GM21619 (cell line): ENCODE measurements around the gene RRBP1.

Source experiments
- ATAC-seq: cut with Tn5 transposase; IDR thresholded peaks from one replicate; pipeline ENCODE4 v1.9.1; 2021; ENCODE audit not compliant: unreplicated experiment

Gene RRBP1

DNA sequence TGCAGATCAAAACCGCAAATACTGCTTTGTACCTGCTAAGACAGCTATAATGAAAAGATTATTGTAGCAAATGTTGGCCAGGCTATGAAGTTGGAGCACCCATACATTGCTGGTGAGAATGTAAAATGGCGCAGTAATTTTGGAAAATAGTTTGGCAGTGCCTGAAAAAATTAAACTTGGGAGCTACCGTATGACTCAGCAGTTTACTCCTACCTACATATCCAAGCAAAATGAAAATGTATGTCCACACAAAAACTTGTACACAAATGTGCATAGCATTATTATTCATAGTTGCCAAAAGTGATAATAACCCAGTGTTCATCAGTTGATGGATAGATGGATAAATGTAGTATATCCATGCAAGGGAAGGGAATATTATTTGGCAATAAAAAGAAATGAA is 98.9 kb downstream of the RRBP1 start:
- no peak for ATAC-seq

DNA sequence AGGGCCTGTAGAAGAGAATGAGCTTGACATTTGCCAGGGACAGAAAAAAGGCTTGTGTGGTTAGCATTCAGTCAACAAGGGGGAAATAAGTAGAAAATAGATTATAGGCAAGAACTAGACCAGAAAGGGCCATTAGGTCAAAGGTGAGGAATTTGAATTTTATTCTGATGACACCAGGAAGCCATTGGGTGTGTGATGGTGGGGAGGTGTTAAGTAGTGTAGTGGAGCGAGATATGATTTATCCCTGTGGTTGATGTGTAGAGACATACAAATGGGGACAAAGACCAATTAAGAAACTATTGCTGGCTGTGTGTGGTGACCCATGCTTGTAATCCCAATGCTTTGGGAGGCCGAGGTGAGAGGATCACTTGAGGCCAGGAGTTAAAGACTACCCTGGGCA is 101.1 kb downstream of the RRBP1 start:
- no peak for ATAC-seq

DNA sequence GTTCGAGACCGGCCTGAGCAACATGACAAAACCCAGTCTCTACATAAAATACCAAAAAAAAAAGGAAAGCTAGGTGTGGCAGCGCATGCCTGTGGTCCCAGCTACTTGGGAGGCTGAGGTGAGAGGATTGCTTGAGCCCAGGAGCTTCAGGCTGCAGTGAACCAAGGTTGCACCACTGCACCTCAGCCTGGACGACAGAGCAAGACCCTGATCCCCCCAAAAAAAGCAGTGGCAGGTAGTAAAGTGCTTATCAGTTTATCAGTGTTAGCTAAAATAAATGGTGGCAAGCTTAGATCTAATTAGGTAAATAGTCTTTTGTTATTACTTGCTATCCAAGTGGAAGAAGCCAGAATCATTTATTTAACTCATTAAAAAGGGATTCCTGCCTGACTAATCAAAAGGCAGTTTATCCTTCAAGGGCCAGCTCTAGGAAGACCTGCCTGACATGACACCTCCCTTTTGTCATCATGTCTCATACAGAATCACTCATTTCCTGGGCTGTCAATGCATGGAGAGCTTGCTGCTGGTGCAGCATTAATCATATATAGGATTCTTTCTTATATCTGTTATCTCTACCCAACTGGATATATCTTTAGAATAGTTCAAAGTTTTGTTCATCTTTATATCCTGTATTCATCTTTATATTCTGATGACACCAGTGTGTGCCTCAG is 102.5 kb downstream of the RRBP1 start:
- no peak for ATAC-seq

DNA sequence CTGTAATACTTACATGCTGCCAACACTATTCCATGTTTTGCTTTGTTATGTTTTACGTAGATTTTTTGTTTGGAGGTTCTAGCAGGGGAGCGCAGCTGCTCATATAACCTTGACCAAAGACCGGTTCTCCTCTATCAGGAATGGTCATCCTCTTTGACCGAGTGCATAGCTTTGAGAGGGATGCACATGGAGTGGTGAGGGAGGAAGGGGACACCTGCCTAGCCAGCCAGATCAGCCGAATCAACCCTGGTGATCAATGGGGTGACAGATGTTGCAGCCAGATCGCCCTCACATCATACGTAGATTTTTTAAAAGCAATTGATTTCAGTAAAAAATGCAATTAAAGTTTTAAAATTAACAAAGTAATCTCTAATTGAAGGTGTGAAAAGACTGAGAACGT is 105.8 kb downstream of the RRBP1 start:
- ATAC-seq, result no peak

DNA sequence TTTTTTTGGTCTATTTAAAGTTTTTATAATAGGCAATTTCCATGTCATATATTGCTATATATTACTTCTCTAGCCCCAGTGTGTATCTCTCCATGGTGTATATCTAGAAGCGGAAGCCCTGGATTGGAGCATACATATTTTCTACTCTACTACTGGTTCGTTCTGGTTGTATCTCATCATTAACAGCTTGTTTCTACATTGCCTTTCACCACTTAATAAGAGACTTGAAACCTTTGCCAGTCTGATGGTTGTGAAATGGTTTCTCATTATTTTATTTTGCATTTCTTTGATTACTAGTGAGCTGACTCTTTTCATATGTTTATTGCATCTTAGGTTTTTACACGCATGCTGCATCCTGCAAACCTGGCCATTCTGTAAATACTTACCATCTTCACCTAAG is 108.6 kb downstream of the RRBP1 start:
- ATAC-seq, result no peak

DNA sequence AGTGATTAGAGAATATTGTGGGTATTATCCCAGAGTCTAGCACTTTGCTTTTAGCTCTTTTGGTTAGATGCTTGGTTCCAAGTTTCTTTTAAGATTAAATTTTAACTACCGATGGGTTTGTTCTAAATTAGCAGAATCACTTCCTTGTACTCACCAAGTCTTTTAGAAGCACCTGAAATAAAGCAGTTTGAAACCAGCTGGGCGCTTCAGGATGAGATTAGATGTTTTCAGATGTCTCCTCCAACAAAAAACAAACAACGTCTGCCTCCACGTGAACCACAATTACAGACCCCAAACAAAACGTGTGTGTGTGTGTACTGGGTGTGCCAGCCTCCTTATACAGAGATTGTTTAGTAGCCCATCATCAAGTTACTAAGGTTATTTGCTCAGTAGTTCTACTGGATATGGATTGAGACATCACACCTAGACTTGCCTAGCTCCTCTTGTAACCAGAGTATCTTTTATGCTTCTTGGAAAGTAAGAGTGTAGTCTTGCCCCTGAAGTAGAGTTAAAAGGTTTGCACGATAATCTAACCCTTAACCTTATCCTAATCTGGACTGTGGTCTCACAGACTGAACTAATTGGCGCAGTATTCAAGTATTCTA is 109.9 kb downstream of the RRBP1 start:
- ATAC-seq, result no peak

DNA sequence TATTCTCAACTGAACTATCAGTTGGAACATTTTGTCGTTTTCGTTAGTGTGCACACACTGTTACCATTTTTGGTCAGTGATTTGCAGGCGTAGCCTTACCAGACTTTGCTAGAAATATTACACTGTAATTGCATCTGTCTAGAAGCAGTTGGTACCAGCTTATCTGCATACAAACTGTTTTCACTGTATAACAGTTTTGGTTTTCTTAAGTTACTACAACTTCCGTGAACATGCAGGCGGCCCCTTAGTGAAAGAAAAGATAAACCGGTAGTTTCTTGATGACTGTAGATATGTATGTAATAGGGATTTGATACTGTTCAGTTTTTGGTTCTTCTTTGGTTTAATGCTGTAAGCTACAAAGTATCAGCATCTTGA is 110.9 kb downstream of the RRBP1 start:
- no peak for ATAC-seq

DNA sequence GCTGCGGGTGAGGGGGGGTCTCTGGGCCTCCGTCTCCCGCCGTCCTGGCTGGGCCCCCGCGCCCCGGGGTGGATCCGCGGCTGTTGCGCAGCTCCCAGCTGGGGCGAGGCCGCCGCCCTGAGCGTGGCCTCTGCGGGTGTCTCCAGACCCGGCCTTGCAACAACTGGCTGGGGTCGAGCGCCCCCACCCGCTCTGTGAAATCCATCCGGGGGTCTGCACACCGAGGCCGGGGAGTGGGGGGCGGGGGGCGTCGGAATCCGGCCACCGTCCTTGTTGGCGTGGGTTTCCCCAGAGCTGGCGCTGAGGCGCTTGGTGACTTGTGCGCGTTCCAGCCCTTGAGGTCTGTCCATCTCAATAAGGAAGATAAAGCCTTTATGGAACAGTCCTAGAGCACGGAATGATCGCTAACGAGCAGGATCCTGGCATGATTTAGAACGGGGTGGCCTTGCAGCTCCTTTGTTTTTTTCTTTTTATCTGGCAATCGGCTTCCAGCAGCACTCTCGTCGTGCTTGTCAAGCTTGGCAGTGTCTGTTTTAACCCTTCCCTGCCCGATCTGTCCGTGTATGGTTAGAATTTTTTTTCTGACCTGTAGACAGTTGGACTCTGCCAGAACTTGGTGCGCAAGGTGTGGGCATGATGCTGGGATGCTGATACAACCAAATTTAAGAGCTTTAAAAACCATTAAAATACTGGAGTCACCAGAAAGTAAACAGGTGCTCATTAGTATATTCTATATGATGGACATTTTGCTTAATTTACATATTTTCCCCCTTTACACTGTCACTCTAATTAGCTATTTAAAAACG is 111.5 kb downstream of the RRBP1 start:
- peak; percentile 42 for ATAC-seq

DNA sequence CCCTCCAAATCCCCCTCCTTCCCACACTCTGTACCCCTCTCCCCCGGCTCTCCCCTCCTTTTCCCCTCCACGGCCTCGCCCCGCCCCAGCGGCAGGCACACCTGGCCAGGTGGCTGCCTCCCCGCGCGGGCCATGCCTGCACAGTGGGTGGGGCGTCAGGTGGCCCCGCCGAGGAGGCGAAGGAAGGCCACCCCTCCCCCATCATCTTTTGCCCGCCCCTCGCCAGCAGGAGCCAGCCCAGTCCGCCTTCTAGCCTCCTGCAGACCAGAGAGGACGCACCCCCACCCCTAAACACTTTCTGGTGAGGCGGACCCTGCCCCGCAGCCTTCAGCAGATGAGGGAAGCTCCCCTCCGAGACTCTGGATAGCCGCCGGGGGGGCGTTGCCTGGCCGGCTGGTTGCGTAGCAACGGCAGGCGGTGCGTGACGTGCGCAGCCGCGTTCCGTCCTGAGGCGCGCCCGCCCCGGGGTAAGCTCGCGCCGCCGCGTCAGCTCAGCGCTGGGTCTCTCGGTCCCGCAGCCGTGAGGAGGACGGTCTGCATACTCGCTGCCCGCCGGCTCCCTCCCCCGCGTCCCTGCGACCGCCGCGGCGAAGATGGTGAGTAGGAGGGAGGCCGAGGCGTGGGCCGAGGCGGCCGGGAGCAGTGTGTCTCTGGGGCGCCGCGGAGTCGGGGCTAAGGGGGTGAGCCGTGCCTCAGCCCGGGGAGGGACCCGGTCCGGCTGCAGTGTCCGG is 112.3 kb downstream of the RRBP1 start, which contains the start of gene DSTN:
Gene DSTN (plus strand): TSS at position 460 of the 731 bp plus-strand sequence. CDS start 134 bp downstream, at position 594.
- ATAC-seq, result peak; percentile 90

DNA sequence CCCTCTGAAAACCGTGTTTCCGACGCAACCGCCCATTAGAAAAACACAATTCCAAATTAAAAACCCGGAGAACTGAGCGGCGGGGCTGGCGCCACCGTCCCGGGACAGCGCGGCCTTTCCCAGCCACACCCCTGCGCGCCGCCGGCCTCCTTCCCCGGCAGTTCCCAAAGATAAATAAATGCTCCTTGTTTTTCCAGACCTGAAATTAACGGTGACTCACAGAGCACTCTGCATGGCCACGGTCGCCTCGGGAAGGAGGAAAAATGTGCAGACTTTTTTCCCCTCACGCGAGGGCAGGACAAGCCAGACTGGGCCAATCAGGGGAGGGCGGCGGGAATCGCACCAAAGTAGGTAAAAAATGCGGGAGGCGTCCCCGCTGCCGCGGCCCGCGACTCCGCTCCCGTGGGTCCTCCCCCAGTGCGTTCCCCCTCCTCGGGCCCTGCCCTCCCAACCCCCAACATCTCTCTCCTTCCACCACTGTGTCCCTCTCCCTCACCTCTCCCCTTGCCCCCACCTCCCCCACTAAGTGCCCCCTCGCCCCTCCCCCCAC is 113.0 kb downstream of the RRBP1 start:
- no peak for ATAC-seq

DNA sequence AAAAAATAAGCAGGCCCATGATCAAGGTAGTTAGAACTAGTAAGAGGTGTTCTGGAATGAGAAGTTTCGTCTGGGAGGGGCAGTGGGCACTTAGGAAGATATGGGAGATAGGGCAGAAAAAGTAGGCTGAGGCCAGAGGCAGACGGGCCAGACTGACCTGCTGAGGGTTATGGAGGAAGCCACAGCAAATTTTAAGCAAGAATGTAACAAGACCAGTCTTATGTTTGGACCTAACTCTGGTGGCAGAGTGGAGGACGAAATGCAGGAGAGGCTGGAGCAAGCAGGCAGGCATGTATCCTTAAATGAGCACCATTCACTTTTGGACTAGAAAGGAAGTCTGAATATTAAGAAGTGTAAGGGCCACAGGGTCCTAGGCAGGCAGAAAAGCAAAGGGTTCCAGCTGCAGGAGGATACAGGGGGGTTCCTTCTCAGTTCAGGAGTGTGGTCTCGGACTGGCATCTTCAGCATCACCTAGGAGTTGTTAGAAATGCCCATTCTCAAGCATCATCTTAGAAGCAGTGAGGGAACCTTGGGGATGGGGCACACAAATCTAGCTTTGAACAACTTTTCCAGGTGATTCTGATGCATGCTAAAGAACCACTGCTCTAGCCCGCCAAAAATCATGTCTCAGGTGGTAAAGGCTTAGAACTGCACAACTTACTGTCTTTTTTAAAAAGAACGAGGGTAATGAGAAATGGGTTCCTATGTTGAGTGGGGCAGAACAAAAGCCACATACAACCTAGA is 113.8 kb downstream of the RRBP1 start:
- no peak for ATAC-seq

DNA sequence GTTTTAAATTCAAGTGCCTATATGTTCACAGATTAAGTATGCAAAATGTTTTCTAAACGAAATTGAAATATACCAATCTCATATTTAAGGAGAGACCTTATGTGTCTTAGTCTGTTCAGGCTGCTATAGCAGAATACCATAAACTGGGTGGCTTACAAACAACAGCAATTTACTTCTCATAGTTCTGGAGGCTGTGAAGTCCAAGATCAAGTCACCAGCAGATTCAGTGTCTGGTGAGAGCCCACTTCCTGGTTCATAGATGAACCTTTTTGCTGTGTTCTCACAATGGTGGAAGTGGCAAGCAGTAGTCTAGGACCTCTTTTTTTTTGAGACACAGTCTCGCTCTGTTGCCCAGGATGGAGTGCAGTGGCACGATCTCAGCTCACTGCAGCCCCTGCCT is 115.7 kb downstream of the RRBP1 start:
- ATAC-seq, result no peak

DNA sequence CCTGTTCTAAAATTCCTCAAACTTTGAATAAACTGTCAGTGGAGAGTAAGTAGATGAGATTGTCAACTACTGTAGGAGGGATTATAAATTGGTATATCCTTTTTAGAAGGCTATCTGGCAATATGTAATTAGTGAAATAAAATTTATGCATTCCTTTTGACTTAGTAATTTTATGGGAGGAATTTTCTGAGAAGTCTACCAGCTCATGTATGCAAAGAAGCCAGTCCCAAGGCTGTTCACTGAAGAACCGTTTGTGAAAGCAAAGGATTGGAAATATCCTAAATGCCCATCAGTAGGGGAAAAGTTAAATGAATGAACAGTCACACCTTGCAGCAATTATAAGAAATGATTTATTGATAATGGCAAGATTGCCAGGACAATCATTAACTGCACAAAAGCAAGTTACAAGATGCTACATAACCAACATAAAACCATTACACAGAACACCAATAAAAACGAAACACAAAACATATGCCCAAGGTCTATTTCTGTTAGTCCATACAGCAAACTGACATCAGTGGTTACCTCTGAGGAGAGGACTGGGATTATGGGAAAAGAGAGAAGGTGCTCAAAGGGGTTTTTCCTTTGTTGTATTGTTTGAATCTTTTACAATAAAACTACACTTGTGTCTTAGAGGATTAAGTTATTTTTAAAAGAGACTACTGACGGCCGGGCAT is 116.7 kb downstream of the RRBP1 start:
- no peak for ATAC-seq
